Duodenal mucosa (tissue), 2 donors: ENCODE data around the gene PSTK.

Source experiments
- H3K27ac ChIP-seq: one replicate; pipeline ENCODE4 v1.7.0; 2013; ENCODE audit warnings: low read depth, low read length
- H3K27me3 ChIP-seq, 2 donors: one replicate each; pipeline ENCODE4 v1.7.0; 2013; ENCODE audit warnings: low read length in 2 of 2, control low read depth in 1 of 2; ENCODE audit not compliant: insufficient read depth in 2 of 2, control insufficient read depth in 1 of 2
- H3K36me3 ChIP-seq, 2 donors: one replicate each; pipeline ENCODE4 v1.7.0; 2013; ENCODE audit warnings: low read length in 2 of 2, control low read depth in 1 of 2; ENCODE audit not compliant: insufficient read depth in 2 of 2, control insufficient read depth in 1 of 2
- H3K4me1 ChIP-seq, 2 donors: one replicate each; pipeline ENCODE4 v1.7.0; 2013; ENCODE audit warnings: low read length in 2 of 2, control low read depth in 1 of 2; ENCODE audit not compliant: insufficient read depth in 2 of 2, control insufficient read depth in 1 of 2
- H3K4me3 ChIP-seq, 2 donors: one replicate each; pipeline ENCODE4 v1.7.0; 2013; ENCODE audit warnings: low read length in 2 of 2, low read depth in 1 of 2
- H3K9ac ChIP-seq, 2 donors: one replicate each; pipeline ENCODE4 v1.7.0; 2013; ENCODE audit warnings: low read length in 2 of 2, low read depth in 1 of 2
- H3K9me3 ChIP-seq, 2 donors: one replicate each; pipeline ENCODE4 v1.7.0; 2013; ENCODE audit warnings: low read length in 2 of 2, control low read depth in 1 of 2; ENCODE audit not compliant: control insufficient read depth in 1 of 2

Gene PSTK

DNA sequence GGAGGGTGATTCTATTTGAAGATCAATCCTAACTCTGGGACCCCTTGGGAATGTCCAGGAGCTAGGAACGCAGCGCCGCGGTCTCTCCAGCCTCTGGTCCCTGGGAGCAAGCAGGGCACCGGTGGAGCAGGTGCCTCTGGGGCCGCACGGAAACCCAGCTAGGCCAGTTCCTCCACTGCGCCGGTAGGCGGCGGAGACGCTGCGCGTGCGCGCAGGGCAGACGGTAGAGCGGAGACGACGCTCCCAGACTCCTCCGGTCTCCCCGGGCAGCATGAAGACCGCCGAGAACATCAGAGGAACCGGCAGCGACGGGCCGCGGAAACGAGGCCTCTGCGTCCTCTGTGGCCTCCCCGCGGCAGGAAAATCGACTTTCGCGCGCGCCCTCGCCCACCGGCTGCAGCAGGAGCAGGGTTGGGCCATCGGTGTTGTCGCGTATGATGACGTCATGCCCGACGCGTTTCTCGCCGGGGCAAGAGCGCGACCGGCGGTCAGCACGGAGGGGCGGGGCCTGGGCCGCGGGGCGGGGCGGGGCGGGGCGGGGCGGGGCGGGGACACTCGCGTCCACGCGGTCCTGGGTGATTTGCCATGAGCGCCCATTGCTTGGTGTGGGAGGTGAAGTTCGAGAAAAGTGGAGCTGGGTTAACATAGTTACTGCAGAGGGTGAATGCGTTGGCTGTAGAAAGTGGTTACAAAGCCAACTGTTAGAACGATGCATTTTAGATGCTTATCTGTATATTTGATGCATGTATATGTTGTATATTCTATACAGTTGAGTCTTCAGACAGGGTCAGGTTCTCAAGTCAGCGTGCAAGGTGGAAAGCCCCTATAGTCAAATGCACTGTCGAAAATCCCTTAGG is at the start of gene PSTK:
Gene PSTK (plus strand): TSS at position 193 of the 857 bp plus-strand sequence. CDS start 79 bp downstream, at position 272.
- no peaks in the 10 kb centered on the region for H3K9me3 ChIP-seq
- peaks cover 8 to 9% of the 10 kb centered on the region in 2 donors for H3K4me1 ChIP-seq
- peak within 1 kb of the TSS; percentile 72 to 89 for H3K9ac ChIP-seq
- H3K36me3 ChIP-seq: no peaks in the 10 kb centered on the region
- H3K4me3 ChIP-seq: peak within 1 kb of the TSS; percentile 81 to 85
- peaks cover 0 to 5% of the 10 kb centered on the region in 2 donors for H3K27me3 ChIP-seq
- peak within 1 kb of the TSS; percentile 97 for H3K27ac ChIP-seq

GRCh38 chr10:122931088-122931906 is 48.9 kb upstream of the PSTK start:
- peaks cover 2 to 5% of the 10 kb centered on the region in 2 donors for H3K36me3 ChIP-seq
- no peak overlapping the region for H3K27ac ChIP-seq
- no peak overlapping the region for H3K9ac ChIP-seq
- no peaks in the 10 kb centered on the region for H3K9me3 ChIP-seq
- no peaks in the 10 kb centered on the region for H3K4me1 ChIP-seq
- no peak overlapping the region for H3K4me3 ChIP-seq
- H3K27me3 ChIP-seq: no peaks in the 10 kb centered on the region

- Histone ChIP-seq H3K4me3 (no peak overlapping the region), H3K27me3 (no peaks in the 10 kb centered on the region), H3K27ac (no peak overlapping the region), H3K9me3 (no peaks in the 10 kb centered on the region), H3K9ac (no peak overlapping the region), H3K4me1 (no peaks in the 10 kb centered on the region), H3K36me3 (peaks cover 9 to 29% of the 10 kb centered on the region in 2 donors)
Observed at GRCh38 chr10:122939133-122939855, 40.9 kb upstream of the PSTK start.

GRCh38 chr10:122939856-122940543 is 40.2 kb upstream of the PSTK start:
- H3K27ac ChIP-seq: no peak overlapping the region
- H3K36me3 ChIP-seq: peaks cover 9 to 29% of the 10 kb centered on the region in 2 donors
- no peak overlapping the region for H3K9ac ChIP-seq
- no peaks in the 10 kb centered on the region for H3K4me1 ChIP-seq
- H3K9me3 ChIP-seq: no peaks in the 10 kb centered on the region
- H3K27me3 ChIP-seq: no peaks in the 10 kb centered on the region
- H3K4me3 ChIP-seq: no peak overlapping the region

- Histone ChIP-seq H3K4me3 (no peak overlapping the region), H3K36me3 (peaks cover 10 to 23% of the 10 kb centered on the region in 2 donors), H3K4me1 (peaks cover 3 to 7% of the 10 kb centered on the region in 2 donors), H3K27ac (no peak overlapping the region), H3K9ac (no peak overlapping the region), H3K27me3 (no peaks in the 10 kb centered on the region), H3K9me3 (peaks cover 0 to under 1% of the 10 kb centered on the region in 2 donors)
Observed at GRCh38 chr10:122949296-122949695, 30.9 kb upstream of the PSTK start.

- Histone ChIP-seq H3K36me3 (peaks cover 0 to 3% of the 10 kb centered on the region in 2 donors), H3K4me1 (peaks cover 11 to 18% of the 10 kb centered on the region in 2 donors), H3K4me3 (peak within 1 kb of the TSS; percentile 73 to 83), H3K9ac (peak within 1 kb of the TSS; percentile 50 to 79), H3K9me3 (peaks cover 0 to 3% of the 10 kb centered on the region in 2 donors), H3K27ac (no peak within 1 kb of the TSS), H3K27me3 (no peaks in the 10 kb centered on the region)
Observed at GRCh38 chr10:122953902-122954730, 26.1 kb upstream of the PSTK start, which contains the start of gene C10orf88. TSS of gene C10orf88 (minus strand) at chr10:122954227. CDS start at chr10:122954178, 49 bp downstream.

GRCh38 chr10:122954731-122955050 is 25.5 kb upstream of the PSTK start:
- H3K9me3 ChIP-seq: peaks cover 0 to 3% of the 10 kb centered on the region in 2 donors
- no peak overlapping the region for H3K27ac ChIP-seq
- H3K4me1 ChIP-seq: peaks cover 11 to 18% of the 10 kb centered on the region in 2 donors
- H3K9ac ChIP-seq: no peak overlapping the region
- no peaks in the 10 kb centered on the region for H3K27me3 ChIP-seq
- H3K4me3 ChIP-seq: peak overlapping the region; percentile 73 to 83
- H3K36me3 ChIP-seq: no peaks in the 10 kb centered on the region

GRCh38 chr10:122955892-122956291 is 24.3 kb upstream of the PSTK start:
- no peak overlapping the region for H3K9ac ChIP-seq
- peaks cover 0 to 3% of the 10 kb centered on the region in 2 donors for H3K9me3 ChIP-seq
- H3K27me3 ChIP-seq: no peaks in the 10 kb centered on the region
- H3K27ac ChIP-seq: no peak overlapping the region
- no peak overlapping the region for H3K4me3 ChIP-seq
- H3K4me1 ChIP-seq: peaks cover 11 to 18% of the 10 kb centered on the region in 2 donors
- H3K36me3 ChIP-seq: no peaks in the 10 kb centered on the region

DNA sequence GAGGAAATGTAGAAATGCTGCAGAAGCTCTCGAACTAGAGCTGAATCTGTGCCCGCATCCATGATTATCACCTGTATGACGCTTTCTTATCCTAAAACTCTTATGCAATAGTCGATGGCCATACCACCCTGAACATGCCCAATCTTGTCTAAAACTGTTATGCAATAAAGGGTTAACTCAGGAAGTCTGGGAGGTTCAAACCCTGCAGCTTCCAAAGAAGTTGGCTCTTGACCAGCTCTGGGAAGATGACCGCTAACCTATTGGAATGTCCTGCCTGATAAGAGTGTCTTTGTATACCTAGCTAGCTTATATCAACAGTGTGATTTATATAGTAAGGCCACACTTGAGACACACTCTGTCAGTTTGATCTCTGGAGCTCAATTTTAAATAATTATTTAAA is 22.7 kb upstream of the PSTK start:
- H3K4me3 ChIP-seq: no peak overlapping the region
- H3K4me1 ChIP-seq: peaks cover 11 to 18% of the 10 kb centered on the region in 2 donors
- no peaks in the 10 kb centered on the region for H3K36me3 ChIP-seq
- peaks cover 0 to 3% of the 10 kb centered on the region in 2 donors for H3K9me3 ChIP-seq
- no peaks in the 10 kb centered on the region for H3K27me3 ChIP-seq
- no peak overlapping the region for H3K27ac ChIP-seq
- no peak overlapping the region for H3K9ac ChIP-seq
